K562 (cell line): ENCODE results near the gene ANXA3. TPM values are rescaled to one million over a fixed set of nuclear protein-coding genes. Genes with fewer than 3 reads are reported as not detected.

Source experiments
- ARID3B ChIP-seq: fragments of 250-450 bp; sonication (Bioruptor Pico); IDR thresholded peaks from 2 replicates; pipeline ENCODE4 v1.4.0; 2020; ENCODE audit warnings: borderline replicate concordance
- BRD4 ChIP-seq: fragments of 200-600 bp; sonication (generic); IDR thresholded peaks from 2 replicates; pipeline ENCODE4 v1.6.1; 2017; ENCODE audit warnings: inconsistent platforms
- CHD2 ChIP-seq: IDR thresholded peaks from 2 replicates; pipeline ENCODE4 v1.6.1; 2011; ENCODE audit warnings: low read depth, low read length
- ERF ChIP-seq: fragments of 450-650 bp; formaldehyde crosslinking; IDR thresholded peaks from 2 replicates; pipeline ENCODE4 v1.4.0; 2020; ENCODE audit warnings: mild to moderate bottlenecking, mixed read lengths
- ETV6 ChIP-seq, 3 experiments: fragments of 150-350 bp in 1 of 3; sonication (generic) in 1 of 3; formaldehyde crosslinking in 1 of 3; IDR thresholded peaks; 2 replicates each; pipeline versions ENCODE4 v1.6.1 to v1.8.0; 2014 to 2022; ENCODE audit warnings: borderline replicate concordance in 2 of 3, low read depth in 2 of 3, antibody characterized with exemption in 1 of 3, low read length in 1 of 3, mild to moderate bottlenecking in 1 of 3, missing genetic modification reagents in 1 of 3
- FOSL1 ChIP-seq: fragments of 200-800 bp; sonication (Bioruptor generic); conservative IDR thresholded peaks from 2 replicates; pipeline ENCODE4 v1.6.1; 2016; ENCODE audit warnings: missing genetic modification characterization, missing compliant biosample characterization
- FOXA3 ChIP-seq, 2 experiments: fragments of 450-650 bp in 1 of 2; sonication (generic) in 1 of 2; formaldehyde crosslinking; IDR thresholded peaks in 1 of 2; conservative IDR thresholded peaks in 1 of 2; 2 replicates each; pipeline versions ENCODE4 v1.4.0 to v1.8.0; 2020 to 2022; ENCODE audit warnings: mild to moderate bottlenecking in 2 of 2, missing genetic modification reagents in 1 of 2
- MAFK ChIP-seq: IDR thresholded peaks from 2 replicates; pipeline ENCODE4 v1.6.1; 2011; ENCODE audit warnings: low read length, improper control_type of control experiment
- MEF2A ChIP-seq: IDR thresholded peaks from 2 replicates; pipeline ENCODE4 v1.6.1; 2011; ENCODE audit warnings: low read depth, mild to moderate bottlenecking, low read length, moderate library complexity; ENCODE audit not compliant: control insufficient read depth
- MEF2D ChIP-seq: conservative IDR thresholded peaks from 2 replicates; pipeline ENCODE4 v1.6.1; 2016; ENCODE audit warnings: low read depth, missing genetic modification characterization, missing compliant biosample characterization
- MTA3 ChIP-seq: fragments of 450-650 bp; formaldehyde crosslinking; IDR thresholded peaks from 2 replicates; pipeline ENCODE4 v1.6.1; 2017; ENCODE audit warnings: mild to moderate bottlenecking, borderline replicate concordance
- POU5F1 ChIP-seq: fragments of 150-350 bp; IDR thresholded peaks from 2 replicates; pipeline ENCODE4 v1.6.1; 2014; ENCODE audit warnings: borderline replicate concordance, low read length, low read depth, mild to moderate bottlenecking; ENCODE audit not compliant: partially characterized antibody
- PYGO2 ChIP-seq: fragments of 450-650 bp; IDR thresholded peaks from 2 replicates; pipeline ENCODE4 v1.6.1; 2016; ENCODE audit warnings: mild to moderate bottlenecking, missing genetic modification characterization, moderate library complexity, missing compliant biosample characterization
- RCOR1 ChIP-seq, 2 experiments: IDR thresholded peaks; 2 replicates each; pipeline ENCODE4 v1.6.1; 2012; ENCODE audit warnings: low read depth in 2 of 2, low read length in 2 of 2, borderline replicate concordance in 1 of 2, improper control_type of control experiment in 1 of 2
- TAF9B ChIP-seq: fragments of 450-650 bp; IDR thresholded peaks from 2 replicates; pipeline ENCODE4 v1.6.1; 2018; ENCODE audit warnings: mild to moderate bottlenecking; ENCODE audit not compliant: partially characterized antibody
- TFE3 ChIP-seq: fragments of 450-650 bp; formaldehyde crosslinking; IDR thresholded peaks from 2 replicates; pipeline ENCODE4 v1.4.0; 2020; ENCODE audit warnings: mild to moderate bottlenecking, mixed read lengths
- ZC3H4 ChIP-seq: sonication (generic); formaldehyde crosslinking; IDR thresholded peaks from 2 replicates; pipeline ENCODE4 v1.9.0; 2021; ENCODE audit warnings: missing genetic modification reagents, borderline replicate concordance
- ZEB2 ChIP-seq: fragments of 450-650 bp; IDR thresholded peaks from 2 replicates; pipeline ENCODE4 v1.6.1; 2016
- ZFP91 ChIP-seq: sonication (generic); formaldehyde crosslinking; IDR thresholded peaks from 2 replicates; pipeline ENCODE4 v1.8.0; 2022; ENCODE audit warnings: mild to moderate bottlenecking, missing genetic modification reagents
- ZNF23 ChIP-seq: fragments of 250-450 bp; sonication (Bioruptor Pico); IDR thresholded peaks from 2 replicates; pipeline ENCODE4 v1.4.0; 2020; ENCODE audit warnings: mild to moderate bottlenecking
- ZNF24 ChIP-seq: fragments of 450-650 bp; IDR thresholded peaks from 2 replicates; pipeline ENCODE4 v1.6.1; 2016
- ZNF274 ChIP-seq: IDR thresholded peaks from 2 replicates; pipeline ENCODE4 v1.6.1; 2011; ENCODE audit warnings: low read depth, mild to moderate bottlenecking, low read length, moderate library complexity, borderline replicate concordance
- ZNF551 ChIP-seq: fragments of 250-450 bp; sonication (Bioruptor Pico); IDR thresholded peaks from 2 replicates; pipeline ENCODE4 v1.5.0; 2021; ENCODE audit warnings: mild to moderate bottlenecking, moderate library complexity
- ZNF764 ChIP-seq: fragments of 250-450 bp; sonication (Bioruptor Pico); IDR thresholded peaks from 2 replicates; pipeline ENCODE4 v1.4.0; 2020; ENCODE audit warnings: low read depth, mild to moderate bottlenecking, moderate library complexity
- ZNF766 ChIP-seq: fragments of 200-800 bp; sonication (Bioruptor generic); conservative IDR thresholded peaks from 2 replicates; pipeline ENCODE4 v1.6.1; 2016; ENCODE audit warnings: missing genetic modification characterization, missing compliant biosample characterization
- polyA plus RNA-seq, 8 experiments: library from polyadenylated mRNA; depleted of rRNA in 4 of 8; stranded (reverse) in 5 of 8; unstranded in 3 of 8; fragments of >200 nt; fragmentation: Nextera tagmentation in 2 of 8; fragmentation: Illumina TruSeq in 1 of 8; extraction: Ambion mirVana in 2 of 8; extraction: Trizol in 1 of 8; gene quantifications; 2 replicates each; pipeline versions ENCODE4 v1.2.1 to v1.2.3, GENCODE V29; 2011 to 2014; ENCODE audit warnings: inconsistent platforms in 1 of 8, missing spikeins in 1 of 8
- total RNA-seq, 7 experiments: library from RNA; depleted of rRNA in 6 of 7; stranded (reverse); fragments of >200 nt in 6 of 7; fragmentation: Illumina TruSeq in 2 of 7; extraction: Trizol in 2 of 7; gene quantifications; 2 replicates each; pipeline versions ENCODE4 v1.2.1 to v1.2.3, GENCODE V29; 2011 to 2021; ENCODE audit warnings: low replicate concordance in 1 of 7

Gene ANXA3
- total and polyA plus RNA-seq, 9 of the 15 experiments (the other 6 are each of a cell fraction or from before 2014, with no cell fraction given), result 6.3 to 15.5 (median 9.8) TPM

- TF ChIP-seq MEF2D (tag) (peak; percentile 22; the same call in 1 of the 2 replicates), ZNF24 (no peak; the same call in 1 of the 2 replicates), ZNF23 (CRISPR knock-in tag) (no peak), TFE3 (CRISPR knock-in tag) (no peak), PYGO2 (no peak), ZNF764 (CRISPR knock-in tag) (no peak), MAFK (no peak), MEF2A (no peak), ZNF551 (CRISPR knock-in tag) (no peak), ETV6 (IDR thresholded peaks at IDR 0.05; ENCODE audit: borderline replicate concordance in 1 of 2, low read depth in 2 of 2, low read length in 1 of 2) (no peak), ETV6 (CRISPR knock-in tag; IDR thresholded peaks at IDR 0.05; ENCODE audit: borderline replicate concordance) (no peak), BRD4 (no peak), CHD2 (no peak), ZEB2 (0 out of 2 replicates have a peak, but pooled peaks have one; percentile 37), POU5F1 (no peak), TAF9B (no peak), RCOR1 (IDR thresholded peaks at IDR 0.05; ENCODE audit: borderline replicate concordance in 1 of 2, low read depth in 2 of 2, low read length in 2 of 2) (no peak), ERF (0 out of 2 replicates have a peak, but pooled peaks have one; percentile 44), ZC3H4 (no peak), ARID3B (CRISPR knock-in tag) (no peak), FOXA3 (CRISPR knock-in tag; conservative IDR thresholded peaks at IDR 0.05 in 1 of 2, IDR thresholded peaks at IDR 0.05 in 1 of 2) (no peak), FOSL1 (tag) (peak; percentile 68), ZFP91 (CRISPR knock-in tag) (no peak), ZNF274 (no peak), MTA3 (no peak), ZNF766 (0 out of 2 replicates have a peak, but pooled peaks have one; percentile 65)
These were observed 64.5 kb downstream of the ANXA3 start (continued) for GRCh38 chr4:78616046-78616498.
